Limb (tissue), 2 donors: ENCODE data around the gene CTNND2.

Experiments
- DNase-seq, 2 donors: peaks; one replicate each; pipeline ENCODE4 v3.0.0-alpha.2; 2016; ENCODE audit errors: extremely low spot score in 2 of 2

Gene CTNND2

DNA sequence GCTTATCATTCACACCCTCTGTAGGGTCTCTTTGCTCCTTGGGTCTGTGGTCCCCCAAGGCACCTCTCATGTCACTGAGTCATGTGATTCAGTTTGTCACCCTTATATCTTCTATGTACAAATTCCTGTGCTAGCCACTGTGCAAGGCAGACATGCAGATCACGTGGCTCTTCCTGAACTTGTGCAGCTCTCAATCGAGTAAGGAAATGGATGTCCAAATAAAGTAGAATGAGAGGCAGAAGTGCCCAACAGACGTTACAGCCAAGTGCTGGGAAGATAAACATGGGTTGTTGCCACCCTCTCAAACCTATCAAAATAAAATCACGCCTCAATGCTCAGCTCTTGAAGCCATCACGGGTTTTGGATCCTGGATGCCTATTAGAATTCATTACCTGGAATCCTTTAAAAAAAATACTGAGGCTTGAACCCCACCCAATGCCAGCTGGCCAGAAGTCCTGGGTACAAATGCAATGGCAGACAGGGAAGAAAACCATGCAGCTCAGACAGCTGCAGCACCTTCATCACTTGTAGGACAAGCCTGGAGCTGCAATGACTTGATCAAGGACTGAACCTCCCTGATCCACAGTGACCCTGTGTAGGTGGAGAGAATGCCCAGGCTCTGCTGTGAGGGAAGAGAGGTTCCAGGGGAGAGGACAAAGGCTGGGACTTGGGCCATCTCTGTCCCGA lies 914.5 kb downstream of the CTNND2 start:
- no peak for DNase-seq

DNA sequence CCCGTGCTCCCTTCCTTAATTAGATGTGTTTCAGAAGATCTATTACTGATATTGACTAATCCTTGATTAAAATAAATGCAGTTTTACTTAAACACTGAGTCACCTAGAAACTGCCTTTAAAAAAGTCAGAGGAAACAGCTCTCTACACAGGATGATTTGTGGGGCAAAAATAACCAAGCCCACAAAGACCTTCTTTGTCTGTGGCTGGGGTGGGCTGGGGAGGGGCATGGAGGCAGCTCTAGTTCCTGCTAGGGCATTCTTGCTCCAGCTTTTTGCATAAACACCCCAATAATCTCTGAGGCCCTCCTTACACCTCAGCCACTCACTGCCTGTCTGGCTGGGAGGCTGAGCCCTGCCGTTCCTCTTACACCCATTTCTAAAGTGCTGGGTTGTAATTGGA lies 915.6 kb downstream of the CTNND2 start:
- no peak for DNase-seq

DNA sequence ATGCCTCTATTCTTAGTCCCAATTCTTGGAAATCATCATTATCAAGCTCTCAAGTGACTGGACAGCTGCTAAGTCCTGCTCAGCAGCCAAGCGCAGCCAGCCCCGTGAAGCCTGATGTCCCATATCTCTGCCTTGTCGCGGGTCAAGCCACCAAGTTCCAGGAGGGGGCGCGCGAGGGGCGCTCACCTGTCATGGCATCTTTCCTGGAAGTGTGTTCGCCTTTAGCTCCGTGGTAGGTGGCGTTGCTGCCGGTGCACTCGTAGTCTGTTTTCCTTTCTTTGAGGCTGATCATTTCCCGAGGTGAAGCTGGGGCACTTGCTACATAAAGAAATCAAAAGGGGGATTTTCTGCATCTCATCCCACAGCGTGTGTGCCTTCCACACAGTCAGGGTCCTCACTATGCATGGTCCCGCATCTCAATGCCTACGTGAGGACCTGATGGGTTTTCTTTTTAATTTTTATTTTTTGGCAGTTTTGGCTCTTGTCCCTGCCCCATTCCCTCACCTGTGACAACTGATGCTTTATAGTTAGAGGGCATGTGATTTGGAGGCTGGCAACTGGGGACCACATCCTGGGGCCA lies 916.2 kb downstream of the CTNND2 start:
- peak; percentile 44 to 86 for DNase-seq

DNA sequence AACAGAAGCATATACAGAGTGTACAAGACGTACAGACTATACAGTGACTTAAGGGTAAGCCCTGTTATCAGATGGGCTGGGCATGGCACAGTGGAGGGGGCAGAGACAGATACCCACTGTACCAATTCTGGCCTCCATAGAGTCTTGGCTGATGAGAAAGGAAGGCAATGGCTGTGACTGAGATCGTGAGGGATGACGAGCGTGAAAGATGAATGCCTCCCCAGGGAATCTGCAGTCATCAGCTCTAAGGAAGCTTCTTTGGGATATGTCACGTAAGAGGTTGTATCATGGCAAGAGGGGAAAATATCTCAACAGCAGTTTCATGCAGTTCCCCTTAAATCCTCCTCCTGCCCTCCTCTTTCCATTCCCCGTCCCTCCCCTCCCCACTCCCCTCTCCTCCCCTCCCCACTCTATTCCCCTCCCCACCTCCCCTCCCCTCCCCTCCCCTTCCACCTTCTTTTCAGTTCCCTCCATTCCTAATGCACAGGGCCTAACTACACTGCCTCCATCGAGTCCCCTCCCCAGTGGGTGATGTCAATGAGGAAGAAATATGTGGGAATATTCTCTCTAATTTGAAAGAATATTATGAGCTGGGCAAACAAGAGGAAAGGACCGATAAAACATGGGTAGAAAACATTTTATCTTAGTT lies 916.8 kb downstream of the CTNND2 start:
- no peak for DNase-seq

DNA sequence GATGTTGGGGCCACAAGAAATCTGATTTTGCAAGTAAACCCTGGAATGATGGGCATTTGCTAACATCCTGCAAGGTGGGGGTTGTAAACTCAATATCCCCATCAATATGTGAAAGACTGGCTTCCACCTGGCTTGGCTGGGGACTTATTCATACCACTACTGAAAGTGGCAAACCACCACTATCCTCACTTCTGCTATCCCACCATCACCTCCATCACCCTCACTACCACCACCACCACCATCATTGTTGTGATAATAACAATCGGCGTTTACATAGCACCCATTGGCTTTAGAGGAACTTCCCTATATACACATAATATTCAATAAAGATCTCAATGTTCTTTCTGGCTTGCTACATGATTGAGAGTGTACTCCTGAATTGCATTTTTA lies 918.5 kb downstream of the CTNND2 start:
- DNase-seq = no peak

DNA sequence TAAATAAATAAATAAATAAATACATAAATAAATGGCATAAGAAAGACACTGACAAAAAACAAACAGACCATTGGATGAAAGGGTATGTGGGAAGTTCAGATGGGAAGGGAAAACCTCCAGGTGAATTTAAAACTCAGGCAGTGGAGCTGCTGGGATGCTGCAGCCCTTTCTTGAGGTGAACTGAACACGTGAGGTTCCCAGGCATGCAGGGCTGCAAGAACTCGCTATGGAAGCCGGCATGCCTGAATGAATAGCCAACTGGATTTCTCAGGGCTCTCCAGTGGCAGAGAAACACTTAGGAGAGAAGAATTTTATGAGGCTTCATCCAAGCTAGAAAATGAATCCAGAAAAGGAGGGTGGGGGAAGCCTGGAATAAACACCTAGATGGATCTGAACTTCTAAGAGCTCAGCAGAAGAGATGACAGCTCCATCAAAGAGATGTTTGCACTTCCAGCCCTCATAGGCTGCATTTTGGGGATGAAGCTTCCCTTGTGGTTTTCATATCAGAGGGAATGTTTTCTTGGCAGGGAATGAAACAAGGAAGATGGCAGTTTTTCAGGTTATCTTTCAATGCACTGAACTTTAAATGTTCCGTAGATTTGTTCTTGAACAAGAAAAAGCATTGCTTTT lies 919.0 kb downstream of the CTNND2 start:
- DNase-seq = no peak

DNA sequence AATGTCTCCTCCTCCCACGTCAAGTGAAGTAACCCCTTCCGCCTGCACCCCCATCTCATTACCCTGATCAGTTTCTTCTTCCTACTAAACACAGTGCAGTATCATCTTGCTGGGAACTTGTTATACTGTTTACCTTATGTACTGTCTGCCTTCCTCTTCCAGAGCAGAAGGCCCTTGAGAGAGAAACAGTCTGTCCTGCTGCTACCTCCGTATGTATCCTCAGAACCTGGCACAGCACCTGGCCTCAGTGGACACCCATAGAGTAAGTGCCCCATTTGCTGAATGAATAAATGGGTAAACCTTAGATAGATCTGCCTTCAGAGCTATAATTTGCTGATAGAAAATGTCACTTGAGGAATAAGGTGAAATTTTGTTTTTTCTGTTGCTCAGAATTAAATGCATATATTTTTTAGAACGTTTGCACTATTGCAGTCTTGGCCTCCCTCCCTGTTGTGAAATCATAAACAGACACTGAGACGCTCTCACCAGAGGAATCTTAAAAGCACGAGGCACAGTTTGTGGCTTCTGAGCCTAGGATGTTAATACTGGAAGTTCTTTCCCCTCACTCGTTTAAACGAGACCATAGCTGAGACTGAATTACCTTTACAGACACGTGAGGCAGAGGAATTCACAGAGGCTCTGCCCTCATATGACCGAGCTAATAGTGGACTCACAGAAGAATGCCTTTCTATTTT lies 920.1 kb downstream of the CTNND2 start:
- DNase-seq = no peak

DNA sequence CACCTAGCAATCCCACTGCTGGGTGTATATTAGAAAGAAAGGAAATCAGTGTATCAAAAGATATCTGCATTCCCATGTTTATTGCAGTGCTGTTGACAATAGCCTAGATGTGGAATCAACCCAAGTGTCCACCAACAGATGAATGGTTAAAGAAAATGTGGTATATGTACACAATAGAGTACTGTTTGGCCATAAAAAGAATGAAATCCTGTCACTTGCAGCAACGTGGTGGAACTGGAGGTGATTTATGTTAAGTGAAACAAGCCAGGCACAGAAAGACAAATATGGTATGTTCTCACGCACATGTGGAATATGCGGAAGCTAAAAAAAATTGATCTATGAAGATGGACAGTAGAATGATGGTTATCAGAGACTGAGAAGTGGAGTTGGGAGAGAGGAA lies 921.6 kb downstream of the CTNND2 start:
- no peak for DNase-seq

DNA sequence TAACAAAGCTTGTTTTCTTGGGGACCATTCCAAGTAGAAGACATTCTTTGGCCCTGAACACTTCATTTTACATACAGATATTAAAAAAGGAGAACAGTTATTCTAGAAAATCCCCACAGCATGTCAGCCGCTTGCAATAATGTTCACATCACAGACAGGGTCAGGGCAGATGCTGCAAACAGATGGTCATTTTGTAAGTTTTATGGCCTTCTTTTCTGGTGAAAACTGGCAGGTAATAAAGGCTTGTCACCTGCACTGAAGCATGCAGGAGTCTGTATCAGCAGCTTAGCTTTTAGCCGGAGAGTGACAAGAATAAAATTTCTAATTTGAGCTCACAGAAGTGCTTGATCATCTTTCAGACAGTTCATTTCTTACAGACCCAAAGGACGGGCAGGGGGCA lies 922.3 kb downstream of the CTNND2 start:
- no peak for DNase-seq

DNA sequence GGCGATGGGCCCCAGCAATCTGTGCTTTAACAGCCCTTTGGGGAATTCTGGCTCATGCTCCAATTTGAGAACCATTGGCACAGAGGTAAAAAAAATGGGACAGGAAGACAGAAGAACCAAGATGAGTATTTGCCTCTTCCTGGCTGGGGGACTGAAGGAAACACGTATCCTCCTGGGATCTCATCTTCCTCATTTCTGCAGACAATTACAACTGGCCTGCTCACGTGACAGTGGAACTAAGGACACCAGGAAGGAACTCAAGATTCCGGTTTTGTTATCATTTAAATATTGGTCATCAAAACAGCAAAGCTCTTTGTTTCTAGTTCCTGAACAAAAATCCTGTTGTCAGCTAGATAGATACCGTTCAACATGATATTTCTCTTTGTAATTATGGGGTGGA lies 927.2 kb downstream of the CTNND2 start:
- no peak for DNase-seq

DNA sequence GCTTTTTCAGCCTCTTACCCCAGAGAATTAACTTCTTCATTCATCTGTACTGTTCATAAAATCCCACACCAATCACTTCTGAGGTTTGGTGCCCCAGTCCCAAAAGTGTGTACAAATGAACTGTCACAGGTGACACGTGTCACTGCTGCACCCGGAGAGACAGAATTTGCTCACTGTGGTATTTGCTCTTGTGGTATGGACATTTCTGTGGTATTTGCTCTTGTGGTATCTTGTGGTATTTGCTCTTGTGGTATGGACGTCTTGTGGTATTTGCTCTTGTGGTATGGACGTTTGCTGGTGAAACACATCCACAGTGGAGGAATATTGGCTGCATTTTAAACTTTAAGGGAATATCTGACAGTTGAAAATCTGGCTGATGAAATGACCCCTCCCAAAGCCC lies 928.3 kb downstream of the CTNND2 start:
- DNase-seq = no peak

DNA sequence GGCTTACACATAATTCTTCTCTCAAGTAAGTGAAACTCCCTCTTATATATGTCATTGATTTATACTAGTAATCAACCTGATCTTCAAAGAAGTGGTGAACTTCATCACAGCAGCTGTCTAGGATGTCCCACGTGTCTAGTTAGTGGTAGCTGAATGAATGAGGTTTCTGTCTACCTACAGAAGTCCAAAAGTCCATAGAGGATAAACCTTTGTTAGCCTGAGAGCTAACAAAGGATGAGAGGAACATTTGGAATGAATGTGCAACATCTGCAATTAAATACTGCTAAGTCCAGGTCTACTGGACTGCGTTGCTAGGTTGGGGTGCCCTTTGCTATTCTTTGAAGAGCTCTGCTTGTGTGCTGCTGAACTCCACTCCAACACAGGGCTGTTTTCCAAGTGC lies 929.4 kb downstream of the CTNND2 start:
- no peak for DNase-seq

DNA sequence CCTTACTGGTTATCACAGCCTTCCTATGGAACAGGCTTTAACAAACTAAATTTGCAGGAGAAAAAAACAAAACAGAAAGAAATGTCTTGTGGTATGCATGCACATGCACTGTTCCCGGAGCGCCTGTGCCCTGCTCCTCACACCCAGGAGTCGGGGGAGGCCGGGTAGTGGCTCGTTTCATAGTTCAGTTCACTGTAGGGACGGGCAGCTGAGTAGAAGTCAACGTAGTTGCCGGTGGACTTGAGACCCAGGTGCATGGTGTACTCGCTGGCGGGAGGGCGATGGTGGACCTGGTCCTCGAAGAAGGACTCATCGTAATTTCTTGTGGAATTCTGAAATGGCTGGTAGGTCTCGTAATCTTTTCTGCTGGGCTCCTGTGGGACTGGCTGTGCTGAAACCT lies 930.9 kb downstream of the CTNND2 start:
- DNase-seq = no peak

DNA sequence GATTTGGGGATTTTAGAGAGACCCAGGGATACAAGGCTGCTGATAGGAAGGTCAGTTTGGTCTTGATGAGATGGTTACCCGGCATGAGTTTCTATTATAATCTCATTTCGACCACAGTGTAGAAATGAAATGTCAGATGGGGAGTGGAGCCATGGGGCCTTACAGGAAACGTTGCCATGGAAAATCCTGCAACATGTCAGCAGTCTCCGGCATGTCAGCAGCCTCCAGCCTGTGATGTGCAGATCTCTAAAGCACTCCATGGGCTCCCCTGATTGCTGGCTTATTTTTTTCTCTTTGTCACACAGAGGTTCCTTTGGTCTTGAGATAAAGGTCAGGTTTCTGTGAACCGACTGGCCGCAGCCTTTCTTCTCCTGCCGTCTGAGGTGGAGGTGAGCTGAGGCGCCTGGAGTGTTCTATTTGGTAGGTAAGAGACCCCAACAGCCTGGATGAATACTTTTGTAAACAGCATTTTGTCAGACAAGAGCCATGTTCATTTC lies 934.5 kb downstream of the CTNND2 start:
- DNase-seq = no peak

DNA sequence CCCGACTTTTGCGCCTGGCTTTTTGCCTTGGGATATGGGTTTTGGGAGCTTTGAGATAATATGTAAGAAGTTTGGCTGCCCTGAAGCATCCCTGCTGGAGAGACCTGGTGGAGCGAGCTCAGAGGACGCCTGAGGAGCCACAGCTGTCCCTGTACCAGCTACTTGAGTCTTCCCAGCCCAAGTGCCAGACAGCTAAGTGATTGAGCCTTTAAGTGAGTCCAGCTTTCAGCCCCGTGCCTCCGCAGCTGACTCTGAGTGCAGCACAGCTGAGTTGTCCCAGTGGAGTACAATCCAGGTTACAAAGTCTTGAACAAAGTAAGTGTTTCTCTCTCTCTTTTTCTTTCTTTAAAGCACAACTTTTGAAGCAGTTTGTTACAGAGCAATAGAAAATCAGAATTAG lies 939.4 kb downstream of the CTNND2 start:
- no peak for DNase-seq

DNA sequence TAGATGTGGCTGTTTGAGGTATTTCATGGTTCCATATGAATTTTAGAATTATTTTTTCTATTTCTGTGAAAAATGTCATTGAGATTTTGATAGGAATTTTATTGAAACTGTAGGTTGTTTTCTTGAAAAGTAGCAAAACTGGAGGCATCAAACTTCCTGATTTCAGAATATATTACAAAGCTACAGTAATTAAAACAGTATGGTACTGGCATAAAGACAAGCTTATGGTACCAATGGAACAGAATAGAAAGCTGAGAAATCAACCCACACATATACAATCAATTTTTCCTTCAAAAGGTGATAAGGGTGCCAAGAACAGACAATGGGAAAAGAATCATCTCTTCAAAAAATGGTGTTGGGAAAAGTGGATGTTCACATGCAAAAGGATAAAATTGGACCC lies 945.5 kb downstream of the CTNND2 start:
- DNase-seq = no peak

DNA sequence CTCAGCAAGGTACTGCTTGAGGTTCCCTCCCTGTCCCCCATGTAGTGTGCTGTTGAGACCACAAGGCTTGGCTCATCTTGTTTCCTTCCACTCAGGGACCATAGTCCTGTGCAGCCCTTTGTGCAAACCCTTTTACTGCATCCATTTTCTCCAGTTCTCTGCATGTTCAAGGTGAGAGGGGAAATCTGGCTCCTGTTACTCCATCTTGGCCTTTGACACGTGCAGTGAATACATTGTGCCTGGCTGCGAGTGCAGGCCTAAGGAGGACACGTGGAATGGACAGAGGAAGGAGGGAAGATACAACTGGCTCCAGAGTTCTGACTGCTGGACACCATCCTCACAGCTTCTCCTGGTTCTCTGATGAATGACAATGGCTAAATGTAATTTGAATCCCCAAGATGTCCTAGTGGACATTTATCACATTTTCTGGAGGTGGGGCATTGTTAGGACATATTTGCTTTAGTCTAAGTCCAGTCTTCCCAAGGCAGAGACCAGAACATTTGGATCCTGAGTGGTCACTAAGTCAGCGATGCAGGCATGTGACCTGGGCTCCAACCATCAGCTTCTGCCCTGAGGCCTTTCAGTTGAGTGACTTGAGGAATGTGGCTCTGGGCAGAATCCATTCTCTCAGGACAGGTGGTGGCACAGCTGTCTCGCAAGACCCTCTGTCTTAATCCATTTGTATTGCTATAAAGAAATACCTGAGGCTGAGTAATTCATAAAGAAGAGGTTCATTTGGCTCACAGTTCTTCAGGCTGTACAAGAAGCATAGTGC lies 954.2 kb downstream of the CTNND2 start:
- no peak for DNase-seq

DNA sequence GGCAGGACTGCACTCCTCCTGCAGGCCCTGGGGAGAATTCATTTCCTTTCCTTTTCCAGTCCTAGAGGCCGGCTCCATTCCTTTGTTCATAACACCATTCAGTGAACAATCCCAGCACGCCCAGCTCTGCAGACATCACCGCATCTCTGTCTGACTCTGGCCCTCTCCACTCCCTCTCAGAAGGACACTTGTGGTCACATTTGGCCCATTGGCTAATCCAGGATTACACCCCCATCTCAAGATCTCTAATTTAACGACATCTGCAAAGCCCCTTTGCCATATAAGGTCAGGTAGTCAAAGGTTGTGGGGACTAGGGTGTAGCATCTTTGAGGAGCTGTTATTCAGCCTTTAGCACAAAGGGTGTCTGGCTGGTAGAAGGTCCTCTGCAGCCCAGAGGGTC lies 958.2 kb downstream of the CTNND2 start:
- no peak for DNase-seq

DNA sequence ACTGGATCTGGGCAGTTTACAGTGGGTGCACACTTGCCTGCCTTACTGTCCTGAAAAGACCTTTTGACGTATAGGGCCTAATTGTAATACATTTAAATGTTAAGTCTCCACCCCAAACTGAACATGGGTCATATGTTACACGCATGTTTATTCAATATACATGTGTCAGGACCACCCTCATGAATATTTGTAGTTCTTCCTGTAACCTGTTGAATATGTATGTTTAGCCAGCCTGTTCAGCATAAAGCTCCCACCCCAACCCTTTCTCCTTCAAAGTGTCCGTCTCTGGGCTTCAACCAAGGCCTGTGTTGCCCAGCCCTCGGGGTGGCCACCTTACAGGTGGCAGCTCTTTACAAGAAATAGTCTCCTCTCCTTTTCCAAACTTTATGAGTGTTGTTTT lies 962.3 kb downstream of the CTNND2 start:
- no peak for DNase-seq

DNA sequence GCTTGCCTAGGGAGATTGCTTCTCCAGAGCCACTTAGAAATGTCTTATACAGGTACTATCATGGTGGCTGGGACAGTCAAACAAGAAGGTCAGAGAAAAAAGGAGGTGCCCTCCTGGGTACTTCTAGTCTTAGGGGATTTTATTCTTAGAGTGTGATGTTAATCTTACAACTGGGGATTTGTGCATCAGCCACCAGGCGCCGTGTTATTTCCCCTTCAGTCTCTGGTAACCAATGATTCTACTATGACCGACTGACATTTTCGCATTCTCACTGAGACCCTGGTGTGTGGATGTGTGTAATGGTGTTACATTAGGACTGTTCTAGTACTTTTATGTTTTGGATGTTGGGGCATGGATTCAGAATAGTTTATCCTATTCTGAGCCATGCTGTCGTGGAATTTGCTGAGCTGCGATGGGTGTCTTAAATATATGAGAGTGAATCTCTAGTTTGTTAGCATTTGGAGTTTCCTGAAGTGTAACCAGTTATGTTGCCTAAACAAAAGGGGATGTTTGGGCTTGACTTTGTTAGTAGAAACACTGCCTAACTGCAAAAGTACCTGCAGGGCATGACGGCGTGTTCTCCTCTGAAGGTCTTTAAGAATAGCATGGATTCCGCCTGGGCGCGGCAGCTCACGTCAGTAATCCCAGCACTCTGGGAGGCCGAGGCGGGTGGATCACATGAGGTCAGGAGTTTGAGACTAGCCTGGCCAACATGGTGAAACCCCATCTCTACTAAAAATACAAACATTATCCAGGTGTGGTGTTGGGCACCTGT lies 968.0 kb downstream of the CTNND2 start:
- no peak for DNase-seq
